ENCODE results near the gene MALSU1.
"Not testable (repeated sequence)": the region's sequence is repeated elsewhere in the genome, so short reads cannot be mapped to it uniquely, and the experiment has no call there.

The MALSU1 gene

GRCh38 chr7:23285657-23286646 lies 13.2 kb upstream of the MALSU1 start:
- no peak for DNase-seq (ENCODE audit: low spot score)

GRCh38 chr7:23287612-23288011 lies 11.5 kb upstream of the MALSU1 start:
- no peak for DNase-seq (ENCODE audit: low spot score)

- DNase-seq (ENCODE audit: low spot score), result no peak
These were observed 8.1 kb upstream of the MALSU1 start for GRCh38 chr7:23290993-23291392.

GRCh38 chr7:23291957-23292560 lies 7.1 kb upstream of the MALSU1 start:
- no peak for DNase-seq (ENCODE audit: low spot score)

GRCh38 chr7:23292623-23293022 lies 6.5 kb upstream of the MALSU1 start:
- DNase-seq (ENCODE audit: low spot score), result no peak

GRCh38 chr7:23293500-23294073 lies 5.6 kb upstream of the MALSU1 start:
- DNase-seq (ENCODE audit: low spot score), result no peak

GRCh38 chr7:23294549-23295400 lies 4.4 kb upstream of the MALSU1 start:
- DNase-seq (ENCODE audit: low spot score), result no peak

GRCh38 chr7:23295401-23295697 lies 3.8 kb upstream of the MALSU1 start:
- no peak for DNase-seq (ENCODE audit: low spot score)

- DNase-seq (ENCODE audit: low spot score), result no peak
These were observed 828 bp upstream of the MALSU1 start for GRCh38 chr7:23298141-23298881.

- no peak for DNase-seq (ENCODE audit: low spot score)
These were observed 696 bp downstream of the MALSU1 start for GRCh38 chr7:23299770-23300300.

GRCh38 chr7:23306936-23307521 lies 7.9 kb downstream of the MALSU1 start:
- no peak for DNase-seq (ENCODE audit: low spot score)

- no peak for DNase-seq (ENCODE audit: low spot score)
These were observed 9.6 kb downstream of the MALSU1 start for GRCh38 chr7:23308754-23309153.

- not testable (repeated sequence) for DNase-seq (ENCODE audit: low spot score)
These were observed 13.0 kb downstream of the MALSU1 start for GRCh38 chr7:23312141-23312540.

- no peak for DNase-seq (ENCODE audit: low spot score)
These were observed 16.2 kb downstream of the MALSU1 start for GRCh38 chr7:23315366-23315765.

GRCh38 chr7:23331132-23331531 lies 32.0 kb downstream of the MALSU1 start:
- DNase-seq (ENCODE audit: low spot score), result no peak

- DNase-seq (ENCODE audit: low spot score), result no peak
These were observed 33.1 kb downstream of the MALSU1 start for GRCh38 chr7:23332193-23332592.

GRCh38 chr7:23332910-23333612 lies 33.9 kb downstream of the MALSU1 start:
- DNase-seq (ENCODE audit: low spot score), result no peak

- no peak for DNase-seq (ENCODE audit: low spot score)
These were observed 34.6 kb downstream of the MALSU1 start for GRCh38 chr7:23333671-23334246.

GRCh38 chr7:23334482-23335056 lies 35.4 kb downstream of the MALSU1 start:
- DNase-seq (ENCODE audit: low spot score), result no peak

- no peak for DNase-seq (ENCODE audit: low spot score)
These were observed 36.0 kb downstream of the MALSU1 start for GRCh38 chr7:23335136-23335535.
